Fibroblast of the aortic adventitia (primary cell): ENCODE results near the gene ACD. TPM values are rescaled to one million over a fixed set of nuclear protein-coding genes. Genes with fewer than 3 reads are reported as not detected.

Experiments
- DNase-seq: peaks from one replicate; pipeline ENCODE4 v3.0.0-alpha.2; 2010; ENCODE audit warnings: low read depth
- H3K4me3 ChIP-seq: 2 replicates; pipeline ENCODE4 v1.5.1; 2011; ENCODE audit warnings: low read depth, mild to moderate bottlenecking, control low read depth, low read length, moderate library complexity
- total RNA-seq: library from RNA; depleted of rRNA; stranded (reverse); fragments of >200 nt; gene quantifications from 2 replicates; pipeline ENCODE4 v1.2.3, GENCODE V29; 2012; ENCODE audit warnings: low replicate concordance
- TF ChIP-seq, protein P1 (sequence below): IDR thresholded peaks from 2 replicates; pipeline ENCODE4 v1.5.1; 2011; ENCODE audit warnings: mild to moderate bottlenecking, low read length, control low read depth, inconsistent platforms; ENCODE audit not compliant: insufficient read depth

The ACD gene
- total RNA-seq, 1 donor = 23.1 TPM

DNA sequence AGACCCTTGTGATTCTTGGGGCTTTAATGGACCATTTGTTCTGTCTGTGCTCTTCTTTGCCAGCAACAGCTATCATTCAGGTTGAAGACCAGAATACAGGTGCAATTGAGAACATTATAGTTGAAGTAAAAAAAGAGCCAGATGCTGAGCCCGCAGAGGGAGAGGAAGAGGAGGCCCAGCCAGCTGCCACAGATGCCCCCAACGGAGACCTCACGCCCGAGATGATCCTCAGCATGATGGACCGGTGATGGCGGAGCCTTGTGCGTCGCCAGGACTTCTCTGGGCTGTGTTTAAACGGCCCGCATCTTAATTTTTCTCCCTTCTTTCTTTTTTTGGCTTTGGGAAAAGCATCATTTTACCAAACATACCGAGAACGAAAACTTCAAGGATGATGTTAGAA lies 22.4 kb downstream of the ACD start:
- no peak for DNase-seq
- TF ChIP-seq, protein P1, sequence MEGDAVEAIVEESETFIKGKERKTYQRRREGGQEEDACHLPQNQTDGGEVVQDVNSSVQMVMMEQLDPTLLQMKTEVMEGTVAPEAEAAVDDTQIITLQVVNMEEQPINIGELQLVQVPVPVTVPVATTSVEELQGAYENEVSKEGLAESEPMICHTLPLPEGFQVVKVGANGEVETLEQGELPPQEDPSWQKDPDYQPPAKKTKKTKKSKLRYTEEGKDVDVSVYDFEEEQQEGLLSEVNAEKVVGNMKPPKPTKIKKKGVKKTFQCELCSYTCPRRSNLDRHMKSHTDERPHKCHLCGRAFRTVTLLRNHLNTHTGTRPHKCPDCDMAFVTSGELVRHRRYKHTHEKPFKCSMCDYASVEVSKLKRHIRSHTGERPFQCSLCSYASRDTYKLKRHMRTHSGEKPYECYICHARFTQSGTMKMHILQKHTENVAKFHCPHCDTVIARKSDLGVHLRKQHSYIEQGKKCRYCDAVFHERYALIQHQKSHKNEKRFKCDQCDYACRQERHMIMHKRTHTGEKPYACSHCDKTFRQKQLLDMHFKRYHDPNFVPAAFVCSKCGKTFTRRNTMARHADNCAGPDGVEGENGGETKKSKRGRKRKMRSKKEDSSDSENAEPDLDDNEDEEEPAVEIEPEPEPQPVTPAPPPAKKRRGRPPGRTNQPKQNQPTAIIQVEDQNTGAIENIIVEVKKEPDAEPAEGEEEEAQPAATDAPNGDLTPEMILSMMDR = no peak
- H3K4me3 ChIP-seq = no peak overlapping the region

DNA sequence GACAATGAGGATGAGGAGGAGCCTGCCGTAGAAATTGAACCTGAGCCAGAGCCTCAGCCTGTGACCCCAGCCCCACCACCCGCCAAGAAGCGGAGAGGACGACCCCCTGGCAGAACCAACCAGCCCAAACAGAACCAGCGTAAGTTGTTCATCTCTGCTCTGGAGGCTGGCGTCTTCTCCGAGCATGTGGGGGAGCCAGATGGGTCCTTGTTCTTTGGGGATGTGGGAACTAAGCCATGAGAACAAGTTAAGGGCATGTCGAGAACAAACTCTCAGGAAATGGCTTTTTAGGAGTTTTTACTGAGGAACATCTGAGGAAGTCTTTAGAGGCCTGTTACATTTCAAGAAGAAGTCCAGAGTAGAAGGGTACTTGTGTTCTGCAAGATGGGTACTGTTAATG lies 23.3 kb downstream of the ACD start:
- TF ChIP-seq, protein P1 = no peak
- no peak for DNase-seq
- H3K4me3 ChIP-seq = no peak overlapping the region

DNA sequence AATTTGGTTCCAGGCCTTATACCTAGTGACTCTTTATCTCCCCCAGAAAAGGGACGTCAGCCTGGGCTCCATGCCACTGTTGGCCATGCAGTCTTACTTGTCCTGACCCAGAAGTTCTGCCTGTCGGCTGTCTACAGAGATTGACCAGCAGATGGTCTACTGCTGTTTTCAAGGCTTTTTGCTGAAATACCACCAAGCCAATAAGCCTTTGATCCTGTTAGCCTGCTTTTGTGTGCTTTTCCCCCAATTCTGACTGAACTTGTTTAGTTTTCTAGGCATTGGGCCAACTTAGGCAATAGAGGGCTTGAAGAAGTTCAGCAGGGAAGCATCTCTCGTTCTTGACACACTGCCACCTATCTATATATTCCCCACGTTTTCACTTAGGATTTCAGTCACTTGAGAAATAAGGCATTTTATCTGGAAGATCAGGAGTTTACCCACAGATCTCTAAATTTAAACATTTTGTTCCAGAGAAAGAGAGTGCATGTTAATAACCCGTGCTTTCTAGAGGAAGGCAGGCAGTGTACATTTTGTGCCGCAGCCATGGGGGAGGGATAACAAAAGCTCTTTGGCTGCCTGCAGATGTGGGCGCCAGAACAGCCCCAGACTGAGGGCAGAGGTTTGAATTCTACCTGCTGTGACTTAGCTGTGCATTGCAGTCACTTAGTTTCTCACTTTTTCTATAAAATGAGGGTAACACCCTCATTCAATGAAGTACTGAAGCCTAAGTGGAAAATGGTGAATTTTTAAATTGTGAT lies 27.5 kb downstream of the ACD start:
- TF ChIP-seq, protein P1 = no peak
- DNase-seq = peak; percentile 31
- H3K4me3 ChIP-seq = no peak overlapping the region

DNA sequence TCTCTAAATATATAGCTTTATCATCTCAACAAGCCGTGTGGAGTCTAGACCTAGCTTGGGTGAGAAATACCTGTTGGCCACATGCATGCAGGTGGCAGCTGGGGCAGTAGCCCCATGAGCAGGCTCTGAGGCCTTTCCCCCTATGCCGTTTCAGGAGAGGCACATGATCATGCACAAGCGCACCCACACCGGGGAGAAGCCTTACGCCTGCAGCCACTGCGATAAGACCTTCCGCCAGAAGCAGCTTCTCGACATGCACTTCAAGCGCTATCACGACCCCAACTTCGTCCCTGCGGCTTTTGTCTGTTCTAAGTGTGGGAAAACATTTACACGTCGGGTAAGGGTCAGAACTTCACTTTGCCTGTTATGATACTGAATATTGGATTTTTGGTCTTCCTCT lies 31.8 kb downstream of the ACD start:
- DNase-seq = no peak
- H3K4me3 ChIP-seq = no peak overlapping the region
- TF ChIP-seq, protein P1 = no peak

DNA sequence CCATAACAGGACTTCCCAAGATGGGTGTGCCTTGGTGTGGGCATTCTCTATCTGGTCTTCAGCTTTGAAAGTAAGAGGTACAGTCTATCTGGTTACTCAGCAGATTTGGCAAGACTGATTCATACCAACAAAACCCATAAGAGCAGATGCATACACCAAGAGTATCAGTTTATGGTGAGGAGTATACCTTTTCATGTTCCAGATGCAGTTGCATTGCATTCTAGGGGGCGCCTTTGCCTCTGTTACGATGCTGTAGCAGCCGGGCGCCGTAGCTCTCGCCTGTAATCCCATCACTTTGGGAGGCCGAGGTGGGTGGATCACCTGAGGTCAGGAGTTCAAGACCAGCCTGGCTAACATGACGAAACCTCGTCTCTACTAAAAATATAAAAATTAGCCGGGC lies 46.3 kb downstream of the ACD start:
- TF ChIP-seq, protein P1 = no peak
- no peak overlapping the region for H3K4me3 ChIP-seq
- DNase-seq = no peak

DNA sequence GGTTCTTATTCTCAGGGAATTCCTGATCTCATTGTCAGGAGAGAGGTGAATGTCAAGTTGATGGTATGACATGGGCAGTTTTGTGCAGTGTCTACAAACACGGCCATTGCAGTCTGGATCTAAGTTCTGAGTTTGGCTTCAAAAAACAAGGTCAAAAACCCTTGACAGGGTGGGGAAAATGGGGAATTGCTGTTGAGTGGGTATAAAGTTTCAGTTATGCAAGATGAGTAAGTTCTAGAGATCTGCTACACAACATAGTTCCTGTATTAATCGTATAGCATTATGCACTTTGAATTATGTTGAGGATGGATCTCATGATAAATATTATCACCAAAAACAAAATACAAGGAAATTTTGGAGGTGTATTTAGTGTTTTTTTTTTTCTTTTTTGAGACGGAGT lies 51.7 kb downstream of the ACD start:
- H3K4me3 ChIP-seq = no peak overlapping the region
- DNase-seq = no peak
- TF ChIP-seq, protein P1 = no peak

Other genes with a start within 250 kb of the ACD start
- gene ZDHHC1, start 243.8 kb downstream of the ACD start, total RNA-seq = 7.1 and 7.6 TPM in 2 replicates
- not detected in 2 replicates for gene HSD11B2, start 229.1 kb downstream of the ACD start, total RNA-seq
- 47.8 and 114 TPM in 2 replicates for gene ATP6V0D1, start 179.1 kb downstream of the ACD start, total RNA-seq
- not detected in 2 replicates for gene AGRP, start 176.7 kb downstream of the ACD start, total RNA-seq
- 29.3 and 64.7 TPM in 2 replicates for gene RIPOR1, start 131.4 kb downstream of the ACD start, total RNA-seq
- gene CTCF, start 97.7 kb downstream of the ACD start, total RNA-seq = 22.1 and 34.3 TPM in 2 replicates
- gene CARMIL2, start 15.1 kb downstream of the ACD start, total RNA-seq = 0.09 and 0.49 TPM in 2 replicates
- gene PARD6A, start 700 bp upstream of the ACD start, total RNA-seq = 1.4 TPM in 1 of 2 replicates, not detected in the other
- 14.1 and 19.2 TPM in 2 replicates for gene ENKD1, start 6.5 kb upstream of the ACD start, total RNA-seq
- 3.3 and 14.8 TPM in 2 replicates for gene C16orf86, start 6.6 kb upstream of the ACD start, total RNA-seq
- gene GFOD2, start 59.1 kb upstream of the ACD start, total RNA-seq = 11.9 and 14.1 TPM in 2 replicates
- 3.1 and 6.4 TPM in 2 replicates for gene RANBP10, start 146.3 kb upstream of the ACD start, total RNA-seq
- 0.99 and 1.8 TPM in 2 replicates for gene TSNAXIP1, start 146.6 kb upstream of the ACD start, total RNA-seq
- 19.8 and 21.1 TPM in 2 replicates for gene THAP11, start 182.1 kb upstream of the ACD start, total RNA-seq
- 24.4 and 155 TPM in 2 replicates for gene NUTF2, start 186.7 kb upstream of the ACD start, total RNA-seq
- gene CENPT, start 187.4 kb upstream of the ACD start, total RNA-seq = 28.9 and 39.9 TPM in 2 replicates
- 29.1 and 47.4 TPM in 2 replicates for gene EDC4, start 212.8 kb upstream of the ACD start, total RNA-seq
- gene NRN1L, start 224.6 kb upstream of the ACD start, total RNA-seq = not detected in 2 replicates
- 11.0 and 19.8 TPM in 2 replicates for gene PSKH1, start 233.0 kb upstream of the ACD start, total RNA-seq